HS-27A (cell line): Measurements from ENCODE around the gene POLR1C.
A peak's percentile ranks its signal among the peaks of the same experiment; 100 is the strongest.
"Not testable (repeated sequence)": the region's sequence is repeated elsewhere in the genome, so short reads cannot be mapped to it uniquely, and the experiment has no call there.

Source experiments
- DNase-seq: peaks from one replicate; pipeline ENCODE4 v3.0.0-alpha.2; 2012; ENCODE audit warnings: low read depth, missing footprints

Gene POLR1C, protein sequence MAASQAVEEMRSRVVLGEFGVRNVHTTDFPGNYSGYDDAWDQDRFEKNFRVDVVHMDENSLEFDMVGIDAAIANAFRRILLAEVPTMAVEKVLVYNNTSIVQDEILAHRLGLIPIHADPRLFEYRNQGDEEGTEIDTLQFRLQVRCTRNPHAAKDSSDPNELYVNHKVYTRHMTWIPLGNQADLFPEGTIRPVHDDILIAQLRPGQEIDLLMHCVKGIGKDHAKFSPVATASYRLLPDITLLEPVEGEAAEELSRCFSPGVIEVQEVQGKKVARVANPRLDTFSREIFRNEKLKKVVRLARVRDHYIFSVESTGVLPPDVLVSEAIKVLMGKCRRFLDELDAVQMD

DNA sequence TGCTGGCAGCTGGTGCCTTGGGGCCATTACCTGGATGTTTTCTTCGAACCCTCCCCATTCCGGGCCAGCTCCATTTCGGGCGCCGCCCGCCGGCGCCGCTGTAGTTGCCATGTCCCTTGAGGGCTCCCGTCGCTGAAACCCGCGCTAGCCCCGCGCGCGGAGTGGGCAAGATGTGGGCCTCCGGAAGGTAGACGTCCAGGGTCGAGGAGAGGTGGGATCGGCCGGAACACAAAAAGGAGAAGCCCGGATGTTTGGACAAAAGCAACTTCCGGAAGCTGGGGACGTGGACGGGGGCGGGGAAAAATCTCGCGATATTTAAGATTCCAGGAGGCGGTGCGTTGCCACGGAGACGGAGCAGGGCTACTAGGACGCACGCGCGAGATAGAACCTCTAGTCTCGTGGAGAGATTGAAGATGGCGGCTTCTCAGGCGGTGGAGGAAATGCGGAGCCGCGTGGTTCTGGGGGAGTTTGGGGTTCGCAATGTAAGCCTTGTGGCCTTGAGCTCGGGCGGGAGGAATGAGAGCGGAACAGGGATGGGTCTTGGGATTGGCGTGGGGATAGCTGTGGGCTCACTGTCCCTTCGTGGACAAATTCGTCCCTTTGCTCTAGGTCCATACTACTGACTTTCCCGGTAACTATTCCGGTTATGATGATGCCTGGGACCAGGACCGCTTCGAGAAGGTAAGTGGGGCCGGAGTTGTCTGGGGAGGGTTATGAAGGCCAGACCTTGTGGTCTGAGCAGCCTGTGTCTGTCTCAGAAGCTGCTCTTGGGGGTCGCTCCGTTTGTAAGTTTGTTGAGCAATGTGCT, at the start of gene POLR1C, which contains the start of gene YIPF3:
Gene POLR1C, plus strand, starts transcription at position 393 of the 808 bp plus-strand sequence. Its CDS starts 21 bp downstream, at position 414.
Gene YIPF3, minus strand, starts transcription at position 230 of the 808 bp plus-strand sequence. Its CDS starts 119 bp downstream, at position 111.
- peak; percentile 97 for DNase-seq

DNA sequence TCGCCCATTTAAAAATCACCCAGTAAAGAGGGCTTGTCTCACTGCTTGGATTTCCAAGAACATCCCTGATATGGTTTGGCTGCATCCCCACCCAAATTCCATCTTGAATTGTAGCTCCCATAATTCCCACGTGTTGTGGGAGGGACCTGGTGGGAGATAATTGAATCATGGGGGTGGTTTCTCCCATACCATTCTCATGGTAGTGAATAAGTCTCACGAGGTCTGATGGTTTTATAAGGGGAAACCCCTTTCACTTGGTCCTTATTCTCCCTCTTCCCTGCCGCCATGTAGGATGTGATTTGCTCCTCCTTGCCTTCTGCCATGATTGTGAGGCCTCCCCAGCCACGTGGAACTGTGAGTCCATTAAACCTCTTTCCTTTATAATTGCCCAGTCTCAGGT, 49.6 kb upstream of the POLR1C start:
- DNase-seq: not testable (repeated sequence)

DNA sequence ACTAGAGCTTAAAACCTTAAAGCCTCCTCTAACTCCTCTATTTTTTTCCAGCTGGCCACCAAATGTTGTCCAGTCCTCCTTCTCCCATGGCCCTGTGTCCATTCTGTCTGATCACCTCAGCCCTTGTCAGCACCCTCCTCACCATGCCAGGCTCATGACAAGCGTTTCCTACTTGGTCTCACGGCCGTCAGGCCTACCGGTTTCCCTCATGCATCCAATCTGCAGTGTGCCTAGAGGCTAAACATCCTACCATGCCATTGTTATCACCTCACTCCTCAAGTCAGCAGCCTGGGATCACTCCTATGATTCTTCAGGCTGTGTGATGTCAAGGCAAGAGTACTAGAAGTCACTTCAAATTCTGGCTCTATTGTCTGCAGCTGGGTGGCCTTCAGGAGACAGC, 49.1 kb upstream of the POLR1C start:
- DNase-seq: no peak

DNA sequence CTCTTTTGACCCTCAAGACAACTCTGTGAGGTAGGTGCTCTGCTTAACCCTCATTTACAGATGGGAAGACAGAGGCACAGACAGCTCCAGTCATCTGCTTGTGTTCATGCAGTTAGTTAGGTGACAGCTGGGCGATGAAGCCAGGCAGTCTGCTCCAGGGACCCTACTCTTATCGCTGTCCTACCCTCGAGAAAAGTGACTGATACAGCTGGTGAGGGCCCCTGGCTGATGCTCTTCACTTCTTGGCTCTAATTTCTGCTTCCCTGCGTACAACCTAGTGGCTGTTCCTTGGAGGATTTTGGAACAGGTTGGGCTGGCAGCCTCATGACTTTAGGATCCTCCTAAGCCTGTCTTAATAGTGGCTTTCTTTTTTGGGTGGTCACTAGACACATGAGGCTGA, 48.6 kb upstream of the POLR1C start:
- no peak for DNase-seq

DNA sequence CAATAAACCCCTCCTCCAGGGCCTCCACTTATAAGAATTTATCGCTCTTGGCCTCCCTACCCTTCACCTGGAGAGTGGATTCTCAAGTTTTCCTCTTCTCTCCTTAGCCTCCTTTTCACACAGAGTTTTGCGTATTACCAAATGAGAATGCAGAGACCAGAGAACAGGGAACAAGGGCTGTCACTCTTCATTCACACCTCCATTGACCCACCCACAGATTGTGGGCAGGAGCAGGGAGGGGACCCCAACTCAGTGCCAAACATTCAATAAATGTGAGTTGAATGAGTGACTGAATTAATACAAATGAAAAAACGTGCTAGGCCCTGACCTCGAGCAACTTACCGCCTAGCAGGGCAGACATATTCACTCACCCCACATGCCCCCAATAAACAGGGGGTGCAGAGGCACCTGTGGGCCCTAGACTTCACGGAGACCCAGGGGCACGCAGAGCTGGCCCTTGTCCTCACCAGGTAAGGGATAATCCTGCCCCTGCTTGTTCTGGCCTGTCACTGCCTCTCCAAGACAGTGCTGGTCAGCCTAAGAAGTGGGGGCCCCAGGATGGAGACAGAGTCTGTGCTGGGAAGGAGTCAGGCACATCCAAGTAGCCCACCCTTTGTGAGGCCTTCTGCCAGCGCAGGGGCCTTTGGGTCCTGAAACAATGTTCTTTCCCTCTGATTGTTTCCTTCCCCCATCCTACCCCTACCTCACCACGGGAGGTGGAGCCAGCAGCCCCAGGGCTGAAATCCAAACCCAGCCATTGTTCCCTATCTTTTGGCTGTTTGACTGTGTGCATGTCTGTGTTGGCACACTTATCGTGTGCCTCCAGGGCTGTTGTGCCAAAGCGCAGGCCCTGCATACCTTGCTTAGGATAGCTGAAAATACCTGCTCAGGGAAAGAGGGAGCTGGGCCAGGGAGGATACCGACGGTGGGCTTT, 47.9 kb upstream of the POLR1C start:
- DNase-seq: no peak

DNA sequence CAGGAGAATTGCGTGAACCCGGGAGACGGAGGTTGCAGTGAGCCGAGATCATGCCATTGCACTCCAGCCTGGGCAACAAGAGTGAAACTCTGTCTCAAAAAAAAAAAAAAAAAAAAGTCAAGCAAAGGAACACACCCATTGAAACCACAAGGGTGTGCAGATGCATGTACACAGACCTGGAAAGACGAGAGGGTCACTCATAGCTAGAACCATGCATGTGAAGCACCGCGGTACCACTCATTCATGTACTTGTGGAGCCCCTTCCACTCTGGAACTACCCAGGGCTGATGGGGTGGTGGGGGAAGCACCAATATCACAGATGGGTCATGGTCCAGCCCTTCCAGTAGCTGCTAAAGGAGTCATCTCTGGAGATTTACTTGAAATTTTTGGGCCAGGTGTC, 46.9 kb upstream of the POLR1C start:
- no peak for DNase-seq

DNA sequence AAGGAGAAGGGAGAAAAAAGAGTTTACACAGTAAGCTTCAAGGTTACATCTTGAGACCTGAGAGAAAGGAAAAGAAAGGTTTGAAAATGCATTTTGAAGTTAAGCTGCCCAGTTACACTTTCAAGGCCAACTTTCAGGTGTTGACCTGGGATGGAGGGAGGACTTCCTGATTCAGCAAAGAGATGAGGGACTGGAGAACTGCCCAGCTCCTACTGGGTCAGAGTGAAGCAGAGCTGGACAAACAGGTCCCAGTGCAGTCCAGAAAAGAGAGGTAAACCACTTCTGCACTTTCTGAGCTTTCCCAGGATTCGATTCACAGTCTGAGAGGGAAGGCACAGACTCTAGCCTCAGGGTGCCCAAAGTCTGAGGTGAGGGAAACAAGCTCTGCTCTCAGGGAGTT, 45.5 kb upstream of the POLR1C start:
- no peak for DNase-seq

DNA sequence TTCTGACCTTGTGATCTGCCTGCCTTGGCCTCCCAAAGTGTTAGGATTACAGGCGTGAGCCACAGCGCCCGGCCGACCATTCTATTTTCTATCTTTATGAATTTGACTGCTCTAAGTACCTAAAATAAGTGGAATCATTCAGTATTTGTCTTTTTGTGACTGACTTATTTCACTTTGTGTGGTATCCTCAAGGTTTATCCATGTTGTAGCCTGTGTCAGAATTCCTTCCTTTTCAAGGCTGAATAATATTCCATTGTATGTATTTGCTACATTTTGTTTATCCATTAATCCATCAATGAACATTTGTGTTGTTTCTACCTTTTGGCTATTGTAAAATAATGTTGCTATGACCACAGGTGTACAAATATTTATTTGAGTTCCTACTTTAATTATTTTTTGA, 44.4 kb upstream of the POLR1C start:
- DNase-seq: no peak

DNA sequence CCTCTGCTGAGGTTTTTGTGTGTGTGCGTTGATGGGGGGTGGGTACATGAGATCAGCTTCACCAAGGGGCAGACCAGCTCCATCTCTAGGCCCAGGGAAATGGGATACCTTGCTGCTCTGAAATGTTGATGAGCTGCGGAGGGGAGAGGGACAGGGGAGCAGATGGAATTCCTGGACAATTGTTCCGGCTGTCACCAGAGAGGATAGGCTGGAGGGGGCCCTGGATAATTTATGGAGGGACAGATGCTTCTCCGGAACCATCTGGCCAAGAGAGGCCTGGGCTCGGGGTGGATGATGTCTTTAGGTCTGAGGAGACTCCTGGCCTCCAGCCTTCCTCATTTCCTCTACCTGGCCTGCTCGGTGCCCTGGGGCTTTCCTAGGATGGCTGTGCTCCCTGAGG, 41.4 kb upstream of the POLR1C start:
- no peak for DNase-seq

DNA sequence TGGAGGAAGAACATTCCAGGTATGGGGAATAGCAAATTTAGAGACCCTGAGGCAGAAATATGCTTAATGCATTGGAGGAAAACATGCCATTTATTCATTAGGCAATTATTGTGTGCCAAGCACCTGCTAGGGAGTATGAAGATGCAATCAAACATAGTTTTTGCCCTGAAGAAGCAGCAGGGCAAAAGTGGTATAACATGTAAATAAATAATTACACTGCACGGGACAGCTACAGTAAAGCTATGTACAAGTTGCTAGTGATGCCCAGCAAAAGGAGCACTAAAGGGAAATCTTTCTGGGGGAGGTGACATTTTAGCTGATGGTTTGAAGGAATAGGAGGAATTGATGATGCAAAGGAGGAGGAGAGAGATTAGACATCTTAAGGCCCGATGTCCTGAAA, 40.1 kb upstream of the POLR1C start:
- no peak for DNase-seq

DNA sequence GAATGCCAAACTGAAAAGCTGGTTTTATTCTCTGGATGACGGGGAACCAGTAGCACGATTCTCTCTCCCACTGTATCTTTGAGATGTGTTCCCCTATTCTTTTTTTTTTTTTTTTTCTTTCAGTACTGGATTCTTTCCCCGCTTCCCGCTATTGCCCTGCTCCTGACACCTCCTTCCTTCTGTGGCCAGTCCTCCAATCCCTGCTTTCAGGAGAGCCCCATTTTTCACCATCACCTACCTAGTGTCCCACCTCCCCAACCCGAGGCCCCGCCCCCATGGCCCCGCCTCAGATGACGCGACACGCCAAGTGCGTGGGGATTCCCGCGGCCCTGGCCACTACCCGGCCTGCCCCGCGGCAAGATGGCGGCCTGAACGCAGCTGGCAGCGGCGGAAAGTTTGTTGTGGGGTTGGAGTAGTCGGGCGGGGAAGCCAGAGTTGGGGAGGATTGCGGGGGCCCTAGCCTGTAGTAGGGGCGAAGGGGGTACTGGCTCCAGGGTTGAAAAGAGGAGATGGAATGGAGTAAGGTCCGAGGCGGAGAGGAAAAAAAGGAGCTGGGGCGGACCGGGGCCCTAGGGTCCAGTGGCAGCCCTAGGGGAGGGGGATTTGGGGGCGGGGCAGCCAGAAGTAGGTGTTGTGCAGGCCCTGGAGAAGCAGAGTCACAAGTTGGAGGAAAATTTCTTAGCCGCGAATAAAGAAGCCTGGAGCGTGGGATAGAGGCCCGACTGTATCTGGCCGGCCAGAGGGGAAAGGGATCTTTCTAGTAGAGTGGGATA, 39.5 kb upstream of the POLR1C start, which contains the start of gene TJAP1:
Gene TJAP1, plus strand, starts transcription at position 336 of the 773 bp plus-strand sequence. CDS start 21,432 bp downstream, outside the sequence.
- DNase-seq: peak; percentile 70

DNA sequence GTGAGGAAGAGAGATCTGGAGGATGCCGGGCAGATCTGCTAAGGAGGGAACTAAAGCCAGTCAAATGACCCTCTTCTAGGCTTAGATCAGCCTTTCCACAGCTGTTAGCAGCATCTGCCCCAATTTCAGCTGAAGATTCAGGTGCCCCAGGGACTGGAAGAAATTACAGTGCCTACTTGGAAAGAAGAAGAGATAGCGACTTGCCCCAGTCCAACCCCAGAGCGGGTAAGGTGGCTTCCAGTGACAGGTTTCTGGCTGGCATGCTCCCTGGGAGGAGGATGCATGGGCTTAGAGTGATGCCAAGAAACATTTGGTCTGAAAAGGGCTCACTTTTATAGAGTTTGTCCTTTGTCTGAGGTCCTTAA, 38.9 kb upstream of the POLR1C start:
- DNase-seq: no peak

DNA sequence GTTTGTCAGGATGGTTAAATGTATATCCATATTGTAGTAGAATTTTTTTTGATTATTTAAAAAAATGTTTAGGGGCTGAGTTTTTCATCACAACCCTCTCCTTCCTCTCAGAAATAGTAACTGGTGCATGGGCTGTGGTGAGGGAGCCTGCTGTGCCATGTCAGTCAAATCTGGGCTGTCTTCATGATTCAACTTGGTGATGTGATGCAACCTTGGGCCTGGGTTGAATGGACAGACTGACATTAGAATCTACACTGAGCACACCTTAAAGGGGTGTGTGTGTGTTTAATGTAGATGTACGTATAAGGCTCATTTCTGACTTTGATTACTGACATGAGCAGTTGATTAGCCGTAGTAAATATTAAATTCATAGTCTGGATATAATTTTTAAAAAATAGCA, 35.8 kb upstream of the POLR1C start:
- no peak for DNase-seq

DNA sequence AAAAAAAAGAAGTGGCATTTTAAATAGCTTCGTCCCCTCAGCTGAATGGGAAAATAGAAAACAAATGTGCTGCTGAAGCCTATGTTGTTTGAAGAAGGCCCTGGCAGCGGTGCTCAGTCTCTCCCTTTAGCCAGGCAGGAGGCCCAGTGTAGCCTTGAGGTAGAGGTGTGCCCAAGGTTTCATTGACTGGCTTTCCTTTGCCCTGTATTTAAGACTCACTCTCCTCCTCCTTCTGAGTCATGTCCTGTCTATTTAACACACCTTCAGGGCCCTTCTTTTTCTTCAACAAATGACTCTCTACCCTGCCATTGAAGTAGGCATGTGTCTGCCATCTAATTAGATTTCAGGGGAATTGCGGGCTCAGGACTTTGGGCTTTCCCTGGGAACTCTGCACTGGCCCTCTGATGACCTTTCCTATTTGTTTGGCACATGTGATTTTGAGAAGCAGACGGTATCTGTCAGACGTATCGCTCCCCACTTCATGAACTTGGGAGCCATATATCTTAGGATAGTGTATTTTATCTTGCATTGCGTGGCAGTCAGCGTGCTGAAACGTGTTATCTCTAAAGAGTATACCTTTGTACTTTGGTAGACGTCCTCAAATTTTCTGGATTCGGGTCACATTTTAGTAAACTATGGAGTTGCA, 35.2 kb upstream of the POLR1C start:
- DNase-seq: no peak

DNA sequence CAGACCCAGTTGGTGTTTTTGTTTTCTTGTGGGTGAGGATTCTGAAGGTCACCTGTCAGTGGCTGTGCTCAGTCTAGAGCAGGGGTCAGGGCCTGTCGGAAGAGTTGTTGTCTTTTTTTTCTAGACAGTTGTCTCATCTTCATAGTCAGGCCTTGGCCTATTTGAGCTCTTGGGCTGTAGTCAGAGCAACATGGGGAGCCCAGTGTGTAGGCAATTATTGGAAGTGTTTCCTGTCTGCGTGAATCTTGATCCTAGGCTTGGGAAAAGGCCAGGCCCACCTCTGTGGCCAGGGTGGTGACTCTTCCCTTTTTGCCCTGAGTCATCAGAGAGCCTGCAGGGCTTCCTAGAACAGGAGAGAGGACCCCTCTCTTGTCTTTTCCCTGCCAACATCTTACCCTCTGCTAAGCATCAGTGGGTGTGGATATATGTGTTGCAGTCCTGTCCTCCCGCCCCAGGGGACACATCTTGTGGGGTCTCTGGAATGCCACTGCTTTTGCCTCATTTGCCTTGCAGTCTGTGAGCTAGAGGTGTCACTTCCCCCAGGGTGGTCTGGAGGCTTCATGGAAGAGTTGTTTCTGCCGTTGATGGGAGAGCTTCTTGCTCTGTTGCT, 28.1 kb upstream of the POLR1C start:
- no peak for DNase-seq

DNA sequence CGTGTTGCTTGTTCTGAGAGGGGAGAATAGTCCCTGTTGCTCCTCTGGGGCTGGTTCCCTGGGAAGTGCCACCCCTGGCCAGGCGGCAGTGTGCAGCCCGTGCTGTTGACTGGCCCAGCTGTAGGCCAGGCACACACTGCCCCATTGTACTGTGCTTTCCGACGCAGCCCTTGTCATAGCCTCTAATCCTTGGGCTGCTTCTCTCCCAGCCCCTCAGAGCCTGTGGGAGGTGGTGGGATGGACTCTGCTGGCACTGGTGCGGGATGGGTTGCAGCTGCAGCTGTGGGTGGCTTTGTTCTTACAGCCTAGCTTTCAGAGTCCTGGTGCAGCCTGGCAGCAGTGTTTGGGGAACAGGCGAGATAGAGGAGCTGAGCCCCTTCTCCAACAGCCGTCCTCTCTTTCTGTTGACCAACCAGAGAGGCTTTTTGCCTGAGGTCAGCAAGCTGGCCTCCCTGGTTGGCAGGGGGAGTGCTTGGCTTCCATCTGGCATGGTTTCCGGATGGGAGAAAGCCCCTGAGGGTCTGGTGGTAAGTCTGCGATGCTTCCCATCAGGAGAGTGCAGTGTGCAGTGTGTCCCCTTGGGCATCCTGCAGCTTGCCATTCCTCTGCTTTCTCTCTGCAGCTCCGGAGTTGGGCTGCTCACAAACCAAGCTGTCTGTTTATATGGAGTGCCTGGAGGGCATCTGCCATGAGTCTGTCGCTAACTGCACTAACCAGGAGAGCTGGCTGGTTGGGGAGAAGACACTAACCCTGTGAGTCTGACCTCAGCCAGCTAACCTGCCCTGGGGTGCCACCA, 27.4 kb upstream of the POLR1C start:
- DNase-seq: no peak

DNA sequence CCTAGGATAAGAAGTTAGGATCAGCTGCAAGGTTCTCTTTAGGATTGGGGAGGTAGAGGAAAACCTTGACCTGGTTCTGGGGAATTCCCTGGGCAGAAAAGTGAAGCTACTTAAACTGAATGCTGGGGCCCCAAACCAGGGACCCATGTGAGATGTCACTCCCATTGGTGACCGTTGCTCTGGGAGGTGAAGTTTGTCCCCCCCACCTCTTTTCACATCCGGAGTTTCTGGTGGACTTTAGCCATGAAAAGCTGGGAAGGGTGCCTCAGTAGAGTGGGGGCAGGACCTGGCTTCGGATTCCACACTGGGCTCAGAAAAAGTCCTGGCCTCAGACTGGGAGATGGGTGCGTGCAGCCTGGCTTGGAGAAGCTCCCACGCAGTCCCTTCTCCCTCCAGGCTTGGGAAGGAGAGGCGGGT, 26.4 kb upstream of the POLR1C start:
- no peak for DNase-seq

DNA sequence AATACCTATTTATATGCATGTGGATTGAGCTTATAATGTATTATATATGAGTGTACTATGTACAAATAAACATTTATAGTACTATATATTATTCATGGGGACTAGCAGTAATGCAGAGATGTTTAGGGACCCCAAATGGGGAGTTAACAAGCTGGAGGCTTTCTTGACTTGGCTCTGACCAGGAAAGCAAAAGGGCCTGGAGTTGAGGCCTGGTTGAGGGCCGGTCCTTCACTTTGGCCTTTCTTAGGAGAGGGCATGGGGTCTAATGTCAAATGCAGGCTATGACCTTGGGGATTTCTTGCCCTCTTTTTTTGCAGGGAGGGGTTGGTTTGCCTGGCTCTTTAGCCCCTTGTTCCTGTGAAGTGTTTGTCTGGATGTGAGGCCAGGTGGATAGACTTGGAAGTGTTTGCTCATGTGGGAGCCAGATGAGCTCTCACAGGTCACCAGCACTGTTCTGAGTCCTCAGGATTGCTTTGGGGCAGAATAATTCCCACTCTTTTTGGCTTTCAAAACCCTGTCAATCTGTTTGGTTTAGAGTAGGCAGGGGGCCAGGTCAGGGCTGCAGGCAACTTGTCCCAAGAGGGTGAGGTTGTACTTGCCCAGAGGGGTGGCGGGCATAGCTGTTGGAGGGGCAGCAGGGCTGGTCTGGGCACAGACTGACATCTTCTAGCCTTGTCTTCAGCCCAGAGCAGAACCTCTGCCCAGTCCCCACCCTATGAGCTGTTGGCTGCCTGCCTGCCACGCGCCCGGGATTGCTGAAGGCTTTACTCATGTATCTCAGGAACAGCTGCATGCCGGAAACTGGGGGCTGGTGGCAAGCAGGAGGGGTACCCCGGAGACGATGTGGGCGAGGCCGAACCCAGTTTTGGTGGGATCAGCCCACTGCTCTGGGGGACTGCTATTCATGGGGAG, 24.9 kb upstream of the POLR1C start:
- DNase-seq: peak; percentile 65
